Occipital lobe (tissue), 2 donors: Measurements from ENCODE around the gene AFTPH. TPM values are rescaled to one million over a fixed set of nuclear protein-coding genes. Genes with fewer than 3 reads are reported as not detected.
A peak's percentile ranks its signal among the peaks of the same experiment; 100 is the strongest.

ENCODE experiments used
- DNase-seq: peaks from one replicate; lab custom pipeline; 2025; lab: John Stamatoyannopoulos, UW
- total RNA-seq: library from RNA; depleted of rRNA; stranded (reverse); fragments of >200 nt; gene quantifications from one replicate; pipeline ENCODE4 v1.2.3, GENCODE V29; 2014

Gene AFTPH
- total RNA-seq, 1 donor from 2014 or later, result 99.5 TPM

GRCh38 chr2:64609227-64609941 is 85.3 kb downstream of the AFTPH start:
- DNase-seq, result no peak

GRCh38 chr2:64609942-64610281 is 85.8 kb downstream of the AFTPH start:
- DNase-seq, result no peak

- no peak for DNase-seq
Measured at GRCh38 chr2:64610316-64610855, 86.3 kb downstream of the AFTPH start.

GRCh38 chr2:64612575-64613195 is 88.6 kb downstream of the AFTPH start:
- no peak for DNase-seq

- DNase-seq, result no peak
Measured at GRCh38 chr2:64613276-64613675, 89.1 kb downstream of the AFTPH start.

GRCh38 chr2:64615192-64615763 is 91.2 kb downstream of the AFTPH start:
- no peak for DNase-seq

- DNase-seq, result no peak
Measured at GRCh38 chr2:64615844-64616536, 91.9 kb downstream of the AFTPH start.

- DNase-seq, result no peak
Measured at GRCh38 chr2:64617631-64618151, 93.6 kb downstream of the AFTPH start.

- no peak for DNase-seq
Measured at GRCh38 chr2:64620661-64621060, 96.5 kb downstream of the AFTPH start.

GRCh38 chr2:64622443-64623241 is 98.5 kb downstream of the AFTPH start:
- no peak for DNase-seq

GRCh38 chr2:64623242-64623850 is 99.2 kb downstream of the AFTPH start:
- DNase-seq, result no peak

GRCh38 chr2:64624108-64624610 is 100.0 kb downstream of the AFTPH start:
- no peak for DNase-seq

- DNase-seq, result no peak
Measured at GRCh38 chr2:64624862-64625261, 100.7 kb downstream of the AFTPH start.

- no peak for DNase-seq
Measured at GRCh38 chr2:64625299-64626145, 101.4 kb downstream of the AFTPH start.

GRCh38 chr2:64626146-64626809 is 102.2 kb downstream of the AFTPH start:
- no peak for DNase-seq

GRCh38 chr2:64626963-64627760 is 103.0 kb downstream of the AFTPH start:
- DNase-seq, result peak; percentile 32

- DNase-seq, result no peak
Measured at GRCh38 chr2:64627860-64628841, 104.0 kb downstream of the AFTPH start.
